ENCODE measurements around the gene LRCH1.

The LRCH1 gene

GRCh38 chr13:46665633-46666482, 112.9 kb downstream of the LRCH1 start:
- no peak for TF ChIP-seq CTCF (conservative IDR thresholded peaks at IDR 0.05; ENCODE audit: low read depth, low read length)
- H3K4me3 ChIP-seq (ENCODE audit: low read depth, low read length), result no peak overlapping the region

GRCh38 chr13:46666727-46667456, 113.9 kb downstream of the LRCH1 start:
- DNase-seq (ENCODE audit: low read depth), result no peak
- H3K4me3 ChIP-seq (ENCODE audit: low read depth, low read length), result no peak overlapping the region
- TF ChIP-seq CTCF (conservative IDR thresholded peaks at IDR 0.05; ENCODE audit: low read depth, low read length), result no peak

More at GRCh38 chr13:46665633-46666482, 112.9 kb downstream of the LRCH1 start:
- DNase-seq (ENCODE audit: low read depth), result no peak

- H3K4me3 ChIP-seq (ENCODE audit: low read depth, low read length), result peak overlapping the region; percentile 28
- DNase-seq (ENCODE audit: low read depth), result no peak
- TF ChIP-seq CTCF (conservative IDR thresholded peaks at IDR 0.05; ENCODE audit: low read depth, low read length), result no peak
Observed at GRCh38 chr13:46667687-46668281, 114.8 kb downstream of the LRCH1 start.

GRCh38 chr13:46668302-46668720, 115.3 kb downstream of the LRCH1 start:
- peak; percentile 91 for DNase-seq (ENCODE audit: low read depth)
- TF ChIP-seq CTCF (conservative IDR thresholded peaks at IDR 0.05; ENCODE audit: low read depth, low read length), result no peak
- peak overlapping the region; percentile 28 for H3K4me3 ChIP-seq (ENCODE audit: low read depth, low read length)

- TF ChIP-seq CTCF (conservative IDR thresholded peaks at IDR 0.05; ENCODE audit: low read depth, low read length), result no peak
- no peak for DNase-seq (ENCODE audit: low read depth)
- H3K4me3 ChIP-seq (ENCODE audit: low read depth, low read length), result no peak overlapping the region
Observed at GRCh38 chr13:46668931-46669525, 116.1 kb downstream of the LRCH1 start.

- no peak for DNase-seq (ENCODE audit: low read depth)
- no peak for TF ChIP-seq CTCF (conservative IDR thresholded peaks at IDR 0.05; ENCODE audit: low read depth, low read length)
Observed at GRCh38 chr13:46672338-46673090, 119.5 kb downstream of the LRCH1 start.

More at GRCh38 chr13:46672338-46673090, 119.5 kb downstream of the LRCH1 start:
- H3K4me3 ChIP-seq (ENCODE audit: low read depth, low read length), result no peak overlapping the region

Measured in choroid plexus epithelial cell (primary cell).